HG02973 (cell line): ENCODE results near the gene DNAJC28.
A peak's percentile ranks its signal among the peaks of the same experiment; 100 is the strongest.
"Not testable (repeated sequence)": the region's sequence is repeated elsewhere in the genome, so short reads cannot be mapped to it uniquely, and the experiment has no call there.

ENCODE experiments used
- ATAC-seq: cut with Tn5 transposase; IDR thresholded peaks from one replicate; pipeline ENCODE4 v1.9.1; 2021; ENCODE audit warnings: moderate library complexity; ENCODE audit not compliant: unreplicated experiment

The DNAJC28 gene

GRCh38 chr21:33481314-33481943 lies 10.1 kb downstream of the DNAJC28 start:
- ATAC-seq = no peak

- ATAC-seq = no peak
Measured at GRCh38 chr21:33480481-33481103, 10.9 kb downstream of the DNAJC28 start.

- ATAC-seq = peak; percentile 85
Measured at GRCh38 chr21:33479679-33480480, 11.6 kb downstream of the DNAJC28 start, which contains the start of gene TMEM50B. Gene TMEM50B (minus strand): TSS chr21:33479974. CDS start chr21:33468885, 11,089 bp downstream.

- peak; percentile 21 for ATAC-seq
Measured at GRCh38 chr21:33478935-33479678, 12.4 kb downstream of the DNAJC28 start.

GRCh38 chr21:33478182-33478581 lies 13.3 kb downstream of the DNAJC28 start:
- ATAC-seq = no peak

- ATAC-seq = no peak
Measured at GRCh38 chr21:33477066-33477465, 14.4 kb downstream of the DNAJC28 start.

- no peak for ATAC-seq
Measured at GRCh38 chr21:33473344-33473743, 18.2 kb downstream of the DNAJC28 start.

- ATAC-seq = no peak
Measured at GRCh38 chr21:33470701-33471100, 20.8 kb downstream of the DNAJC28 start.

- ATAC-seq = not testable (repeated sequence)
Measured at GRCh38 chr21:33469183-33469582, 22.3 kb downstream of the DNAJC28 start.

GRCh38 chr21:33461538-33462250 lies 29.8 kb downstream of the DNAJC28 start:
- no peak for ATAC-seq

- no peak for ATAC-seq
Measured at GRCh38 chr21:33458861-33459260, 32.7 kb downstream of the DNAJC28 start.

- ATAC-seq = no peak
Measured at GRCh38 chr21:33455686-33456446, 35.6 kb downstream of the DNAJC28 start.

GRCh38 chr21:33452362-33452761 lies 39.2 kb downstream of the DNAJC28 start:
- ATAC-seq = no peak

GRCh38 chr21:33451634-33452071 lies 39.9 kb downstream of the DNAJC28 start:
- no peak for ATAC-seq

GRCh38 chr21:33449616-33450015 lies 41.9 kb downstream of the DNAJC28 start:
- ATAC-seq = no peak

- not testable (repeated sequence) for ATAC-seq
Measured at GRCh38 chr21:33446620-33447019, 44.9 kb downstream of the DNAJC28 start.

- ATAC-seq = no peak
Measured at GRCh38 chr21:33444499-33444898, 47.0 kb downstream of the DNAJC28 start.

- ATAC-seq = no peak
Measured at GRCh38 chr21:33443194-33443593, 48.3 kb downstream of the DNAJC28 start.
